ENCODE measurements around the gene KBTBD12. TPM values are rescaled to one million over a fixed set of nuclear protein-coding genes. Genes with fewer than 3 reads are reported as not detected.

Gene KBTBD12
- total RNA-seq (10 to 100 TPM; 18.3 to 54.2 (median 35.3) TPM), polyA plus RNA-seq (1 to 10 TPM; 5.1 to 8.9 TPM)
- long read RNA-seq, donor 1, full-length matches to known transcripts = 10 of 38 reads
- long read RNA-seq, donor 1, partial matches to known transcripts = 5 of 38 reads
- long read RNA-seq, donor 1, other reads (novel, unspliced or antisense) = 23 of 38 reads
- long read RNA-seq, donor 2, full-length matches to known transcripts = 20 of 50 reads
- long read RNA-seq, donor 2, partial matches to known transcripts = 23 of 50 reads
- long read RNA-seq, donor 2, other reads (novel, unspliced or antisense) = 7 of 50 reads
- long read RNA-seq, donor 3, full-length matches to known transcripts = 18 of 48 reads
- long read RNA-seq, donor 3, partial matches to known transcripts = 20 of 48 reads
- long read RNA-seq, donor 3, other reads (novel, unspliced or antisense) = 10 of 48 reads

- peaks cover 5 to 55% (median 25%) of the 10 kb centered on the region in 9 donors for H3K4me1 ChIP-seq
- intact Hi-C loops (cut with DNase I) = loop anchor here in 4 of 10 donors (2.0 to 5.0 kb wide), 3 partner anchors 37 to 47 kb away; no protein-coding TSS in a partner anchor
- ATAC-seq (peak; percentile 79 to 97 (median 90)), DNase-seq (peak; percentile 66 to 73)
- peak within 1 kb of the TSS; percentile 11 to 62 (median 55) for H3K4me3 ChIP-seq
- TF ChIP-seq CTCF (IDR thresholded peaks at IDR 0.05) = peak in 3 of 9 donors; percentile 9 to 22 (median 17)
- H3K36me3 ChIP-seq = no peaks in the 10 kb centered on the region
- H3K27me3 ChIP-seq = peaks cover 0 to 20% (median 0%) of the 10 kb centered on the region in 7 donors
- WGBS, 2 donors = 8 to 14% methylated on average over 69 of the region's 69 CpGs
- peak within 1 kb of the TSS; percentile 27 to 90 (median 84) for H3K27ac ChIP-seq
- H3K9me3 ChIP-seq = peaks cover 0 to 6% (median 0%) of the 10 kb centered on the region in 11 donors
Measured at GRCh38 chr3:127915115-127915936, at the start of gene KBTBD12. KBTBD12 (plus strand) TSS chr3:127915232; CDS start chr3:127923062, 7,830 bp downstream.

GRCh38 chr3:127865941-127866340, 49.1 kb upstream of the KBTBD12 start:
- Histone ChIP-seq H3K4me1 (no peaks in the 10 kb centered on the region), H3K27ac (no peak overlapping the region), H3K36me3 (no peaks in the 10 kb centered on the region), H3K27me3 (peaks cover 0 to 5% (median 0%) of the 10 kb centered on the region in 7 donors), H3K9me3 (peaks cover 0 to 4% (median 0%) of the 10 kb centered on the region in 11 donors), H3K4me3 (no peak overlapping the region)
- WGBS, 2 donors = 77 to 88% methylated on average over 4 of the region's 4 CpGs
- intact Hi-C loops (cut with DNase I) = no loop called here
- ATAC-seq (no peak), DNase-seq (no peak)
- no peak for TF ChIP-seq CTCF (IDR thresholded peaks at IDR 0.05)

GRCh38 chr3:127867412-127867811, 47.6 kb upstream of the KBTBD12 start:
- 91 to 95% methylated on average over 2 of the region's 2 CpGs for WGBS, 2 donors
- TF ChIP-seq CTCF (IDR thresholded peaks at IDR 0.05) = no peak
- peaks cover 0 to 4% (median 0%) of the 10 kb centered on the region in 11 donors for H3K9me3 ChIP-seq

GRCh38 chr3:127867986-127868385, 47.0 kb upstream of the KBTBD12 start:
- Histone ChIP-seq H3K27me3 (peaks cover 0 to 5% (median 0%) of the 10 kb centered on the region in 7 donors), H3K4me3 (no peak overlapping the region), H3K36me3 (no peaks in the 10 kb centered on the region), H3K27ac (no peak overlapping the region), H3K4me1 (no peaks in the 10 kb centered on the region), H3K9me3 (peaks cover 0 to 4% (median 0%) of the 10 kb centered on the region in 11 donors)
- TF ChIP-seq CTCF (IDR thresholded peaks at IDR 0.05) = no peak
- ATAC-seq = no peak
- intact Hi-C loops (cut with DNase I) = no loop called here
- no peak for DNase-seq

More at GRCh38 chr3:127867412-127867811, 47.6 kb upstream of the KBTBD12 start:
- intact Hi-C loops (cut with DNase I) = no loop called here
- ATAC-seq = no peak
- Histone ChIP-seq H3K36me3 (no peaks in the 10 kb centered on the region), H3K27ac (no peak overlapping the region), H3K4me3 (no peak overlapping the region), H3K4me1 (no peaks in the 10 kb centered on the region), H3K27me3 (peaks cover 0 to 5% (median 0%) of the 10 kb centered on the region in 7 donors)
- no peak for DNase-seq
